GM21576 (cell line): ENCODE measurements around the gene LEFTY2.
"Not testable (repeated sequence)": the region's sequence is repeated elsewhere in the genome, so short reads cannot be mapped to it uniquely, and the experiment has no call there.

Source experiments
- ATAC-seq: cut with Tn5 transposase; IDR thresholded peaks from one replicate; pipeline ENCODE4 v1.9.1; 2021; ENCODE audit warnings: mild to moderate bottlenecking, moderate library complexity; ENCODE audit not compliant: unreplicated experiment

Gene LEFTY2

GRCh38 chr1:225941187-225941941, at the start of gene LEFTY2:
LEFTY2 (minus strand) TSS chr1:225941220; CDS start chr1:225941140, 80 bp downstream.
- ATAC-seq = no peak

- no peak for ATAC-seq
Observed at GRCh38 chr1:225987491-225988316, 46.7 kb upstream of the LEFTY2 start.

GRCh38 chr1:225981714-225982113, 40.7 kb upstream of the LEFTY2 start:
- ATAC-seq = no peak

GRCh38 chr1:225980005-225980836, 39.2 kb upstream of the LEFTY2 start:
- ATAC-seq = no peak

- ATAC-seq = no peak
Observed at GRCh38 chr1:225979421-225979820, 38.4 kb upstream of the LEFTY2 start.

- ATAC-seq = peak; percentile 63
Observed at GRCh38 chr1:225977937-225978748, 37.1 kb upstream of the LEFTY2 start.

- ATAC-seq = not testable (repeated sequence)
Observed at GRCh38 chr1:225975146-225975545, 34.1 kb upstream of the LEFTY2 start.

- ATAC-seq = no peak
Observed at GRCh38 chr1:225974454-225974853, 33.4 kb upstream of the LEFTY2 start.

- no peak for ATAC-seq
Observed at GRCh38 chr1:225973158-225973557, 32.1 kb upstream of the LEFTY2 start.

- no peak for ATAC-seq
Observed at GRCh38 chr1:225972344-225973152, 31.5 kb upstream of the LEFTY2 start.

GRCh38 chr1:225970592-225971157, 29.7 kb upstream of the LEFTY2 start:
- ATAC-seq = not testable (repeated sequence)

GRCh38 chr1:225969751-225970150, 28.7 kb upstream of the LEFTY2 start:
- not testable (repeated sequence) for ATAC-seq

GRCh38 chr1:225965231-225965630, 24.2 kb upstream of the LEFTY2 start:
- no peak for ATAC-seq

- no peak for ATAC-seq
Observed at GRCh38 chr1:225963735-225964530, 22.9 kb upstream of the LEFTY2 start.

- peak; percentile 84 for ATAC-seq
Observed at GRCh38 chr1:225962440-225962975, 21.5 kb upstream of the LEFTY2 start.

- ATAC-seq = no peak
Observed at GRCh38 chr1:225961659-225962439, 20.8 kb upstream of the LEFTY2 start.

- no peak for ATAC-seq
Observed at GRCh38 chr1:225958041-225958440, 17.0 kb upstream of the LEFTY2 start.
